Aorta (tissue), 5 donors: ENCODE results near the gene ABCG4. TPM values are rescaled to one million over a fixed set of nuclear protein-coding genes. Genes with fewer than 3 reads are reported as not detected.
A peak's percentile ranks its signal among the peaks of the same experiment; 100 is the strongest.
"Not testable (repeated sequence)": the region's sequence is repeated elsewhere in the genome, so short reads cannot be mapped to it uniquely, and the experiment has no call there.

Source experiments
- ATAC-seq: fragments of 200-7000 bp; cut with Tn5 transposase; one replicate; pipeline ENCODE4 v1.9.1; 2022; ENCODE audit warnings: moderate library complexity; ENCODE audit not compliant: low FRiP score
- DNase-seq, 2 donors: peaks; one replicate each; pipeline ENCODE4 v3.0.0-alpha.2; 2020
- H3K27ac ChIP-seq, 2 donors: one replicate each; pipeline ENCODE4 v1.5.1; 2013; ENCODE audit warnings: low read length in 2 of 2, mild to moderate bottlenecking in 2 of 2, moderate library complexity in 2 of 2, control low read depth in 1 of 2, inconsistent platforms in 1 of 2, low read depth in 1 of 2
- H3K27me3 ChIP-seq, 2 donors: one replicate each; pipeline ENCODE4 v1.6.1; 2013; ENCODE audit warnings: control low read depth in 1 of 2, low read length in 1 of 2, mild to moderate bottlenecking in 1 of 2, moderate library complexity in 1 of 2; ENCODE audit not compliant: insufficient read depth in 2 of 2, control insufficient read depth in 1 of 2
- H3K36me3 ChIP-seq, 2 donors: one replicate each; pipeline ENCODE4 v1.6.1; 2013; ENCODE audit warnings: control low read depth in 1 of 2, low read length in 1 of 2, mild to moderate bottlenecking in 1 of 2; ENCODE audit not compliant: insufficient read depth in 2 of 2, control insufficient read depth in 1 of 2
- H3K4me1 ChIP-seq, 2 donors: one replicate each; pipeline ENCODE4 v1.6.1; 2013; ENCODE audit warnings: low read length in 2 of 2, control low read depth in 1 of 2, mild to moderate bottlenecking in 1 of 2, moderate library complexity in 1 of 2; ENCODE audit not compliant: insufficient read depth in 2 of 2, control insufficient read depth in 1 of 2
- H3K4me3 ChIP-seq, 2 donors: one replicate each; pipeline ENCODE4 v1.5.1; 2013; ENCODE audit warnings: low read length in 2 of 2, control low read depth in 1 of 2, mild to moderate bottlenecking in 1 of 2
- H3K9me3 ChIP-seq: one replicate; pipeline ENCODE4 v1.6.1; 2013; ENCODE audit warnings: mild to moderate bottlenecking, low read length; ENCODE audit not compliant: control insufficient read depth
- WGBS, 2 donors: extraction: QIAGEN DNeasy Blood & Tissue Kit; methylation state at CpG; one replicate each; pipeline ENCODE4 v1.1.7; 2013; 5-methylcytosine and 5-hydroxymethylcytosine counted together
- intact Hi-C, 2 donors: fragments of 100-400 bp; cut with DNase I; formaldehyde crosslinking; loops; one replicate each; pipeline versions ENCODE4 v1.14.2 to v1.15.0; 2022
- long read RNA-seq, 2 donors: library from polyadenylated mRNA; unstranded; transcript quantifications; one replicate each; pipeline ENCODE4 v2.0.0, GENCODE V29; 2020 to 2021
- polyA plus RNA-seq, 2 donors: library from polyadenylated mRNA; stranded (reverse); fragments of 200-250 nt; gene quantifications; one replicate each; pipeline ENCODE4 v1.2.3, GENCODE V29; 2013
- total RNA-seq, 2 donors: library from RNA; stranded (reverse); fragmentation: NEBNext Ultra II Directional; extraction: Animal tissue kit (Norgen Biotek cat#: 25700); gene quantifications; one replicate each; pipeline ENCODE4 v1.2.1, GENCODE V29; 2021
- donor health status: healthy with polysubstance abuse.
- donor health status: Bipolar disorder and iron deficiency.
- donor health status: DM: no; HTN: no; CAD: no.
- donor health status: DM: no; HTN: no; CAD: no.
- donor health status: DM: yes; HTN: yes; CAD: no.

Gene ABCG4
- total RNA-seq (under 1 TPM; 0.45 to 0.75 TPM), polyA plus RNA-seq (under 1 TPM in 1 of 2 donors, not detected in 1; 0.75 TPM)
- long read RNA-seq, donor 1 = 0 reads
- long read RNA-seq, donor 2, partial matches to known transcripts = 1 of 1 reads
- long read RNA-seq, donor 2, other reads (novel, unspliced or antisense) = 0 of 1 reads

DNA sequence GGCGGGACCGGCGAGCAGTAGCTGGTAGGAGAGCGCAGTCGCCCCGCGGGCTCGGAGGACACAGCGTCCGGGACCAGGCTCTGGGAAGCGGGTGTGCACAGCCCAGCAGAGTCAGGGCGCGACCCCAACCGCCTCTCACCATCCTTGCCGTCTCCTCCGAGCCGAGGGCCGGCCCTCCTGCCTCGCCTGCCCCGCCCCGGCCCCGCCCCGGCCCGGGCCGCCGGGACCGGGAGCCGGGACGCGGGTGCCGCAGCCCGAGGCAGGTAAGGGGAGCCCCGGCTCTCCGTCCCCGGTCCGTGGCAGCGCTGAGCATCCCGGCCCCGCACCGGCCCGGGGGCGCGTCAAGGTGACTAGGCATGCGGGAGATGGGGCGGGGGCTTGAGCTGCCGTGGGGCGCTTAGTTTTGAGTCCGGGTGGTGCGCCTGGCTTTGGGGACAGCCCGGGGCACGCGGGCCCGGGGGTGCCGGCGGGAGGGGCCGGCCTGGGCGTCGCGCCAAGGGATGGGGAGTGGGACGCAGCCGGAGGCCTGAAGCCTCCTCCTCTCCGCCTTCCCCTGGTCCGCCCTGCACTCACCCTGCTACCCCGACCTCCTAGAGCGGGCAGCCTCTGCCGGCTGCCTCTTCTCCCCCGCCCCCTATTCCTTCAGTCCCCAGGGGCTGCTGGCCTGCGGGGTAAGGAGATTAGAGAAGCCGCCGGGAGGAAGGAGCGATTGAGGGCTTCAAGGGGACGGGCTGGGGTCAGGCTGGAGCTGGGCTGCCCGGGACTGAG lies at the start of gene ABCG4:
Gene ABCG4, plus strand, starts transcription at position 35 of the 768 bp plus-strand sequence. CDS start 914 bp downstream, outside the sequence.
- peak in 1 of 2 donors; percentile 82 for DNase-seq
- intact Hi-C loops = loop anchor here (5.0 to 10.0 kb wide), 3 partner anchors 46 to 186 kb away; partner anchors contain the start of gene RNF26 (in 1 of the 2)

DNA sequence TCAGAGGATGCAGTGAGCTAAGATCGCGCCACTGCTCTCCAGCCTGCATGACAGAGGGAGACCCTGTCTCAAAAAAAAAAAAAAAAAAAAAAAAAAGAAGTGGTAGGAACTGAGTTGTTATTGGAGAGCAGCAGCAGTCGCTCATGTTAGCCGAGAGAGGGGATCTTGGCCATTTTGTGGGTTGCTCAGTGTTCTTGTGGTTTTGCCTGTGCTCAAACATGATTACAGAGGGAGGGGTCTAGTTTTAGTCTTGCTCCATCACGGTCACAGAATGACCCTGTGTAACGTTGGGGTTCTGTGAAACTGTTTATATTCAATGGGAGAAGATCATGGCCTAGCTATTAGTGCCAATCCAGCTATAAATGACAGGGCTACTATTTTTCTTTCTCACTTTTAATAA lies 49.1 kb upstream of the ABCG4 start:
- no peaks in the 10 kb centered on the region for H3K9me3 ChIP-seq
- H3K36me3 ChIP-seq = peaks cover 0 to 7% of the 10 kb centered on the region in 2 donors
- intact Hi-C loops = loop anchor here in 1 of 2 donors (5.0 kb wide), 1 partner anchor 68 kb away; the partner anchor contains the start of gene NLRX1
- no peaks in the 10 kb centered on the region for H3K27me3 ChIP-seq
- ATAC-seq = no peak
- WGBS, 2 donors = 79 to 80% methylated on average over 6 of the region's 6 CpGs
- no peak for DNase-seq
- H3K27ac ChIP-seq = no peak overlapping the region
- no peak overlapping the region for H3K4me3 ChIP-seq
- no peaks in the 10 kb centered on the region for H3K4me1 ChIP-seq

More for the DNA sequence above, at the start of gene ABCG4:
- peak; percentile 31 for ATAC-seq
- no peak within 1 kb of the TSS for H3K27ac ChIP-seq
- peak within 1 kb of the TSS; percentile 44 to 57 for H3K4me3 ChIP-seq
- no peaks in the 10 kb centered on the region for H3K4me1 ChIP-seq
- no peaks in the 10 kb centered on the region for H3K27me3 ChIP-seq
- 1% methylated on average over 39 to 73 of the region's 73 CpGs for WGBS, 2 donors
- no peaks in the 10 kb centered on the region for H3K9me3 ChIP-seq
- H3K36me3 ChIP-seq = no peaks in the 10 kb centered on the region

DNA sequence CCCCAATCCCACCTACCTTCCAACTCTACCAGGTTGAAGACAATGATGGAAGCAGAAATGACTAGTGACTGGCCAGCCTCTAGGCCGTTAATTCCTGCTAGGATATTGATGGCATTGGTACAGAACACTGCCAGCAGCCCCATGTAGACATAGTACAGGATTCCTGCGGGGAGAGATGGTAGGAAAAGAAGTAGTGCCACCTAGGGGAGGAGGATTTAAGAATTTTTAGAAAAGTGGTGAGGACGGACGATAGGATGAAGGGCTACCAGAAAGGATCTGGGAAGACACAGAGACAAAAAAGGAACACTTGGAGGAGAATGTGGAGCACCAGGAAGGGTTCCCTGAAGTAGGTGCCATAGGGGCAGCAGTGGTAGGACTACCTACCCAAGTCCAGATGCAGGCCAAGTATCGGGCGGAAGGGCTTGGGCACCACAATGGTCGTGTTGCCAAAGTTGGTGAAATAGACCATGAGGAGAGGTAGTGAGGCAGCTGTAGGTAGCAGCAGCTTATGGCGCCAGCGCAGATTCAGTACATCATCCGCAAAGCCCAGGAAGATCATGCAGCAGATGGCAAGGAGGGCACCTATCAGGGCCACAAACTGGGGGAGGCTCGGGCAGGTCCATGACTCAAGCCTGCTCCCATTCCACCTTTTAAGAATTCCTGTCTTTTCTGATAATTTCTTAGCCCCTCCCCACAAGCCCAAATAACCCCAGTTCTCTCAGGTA lies 48.4 kb upstream of the ABCG4 start:
- intact Hi-C loops = no loop called here
- ATAC-seq (no peak), DNase-seq (peak in 1 of 2 donors; percentile 30)
- Histone ChIP-seq H3K27me3 (no peaks in the 10 kb centered on the region), H3K36me3 (peaks cover 0 to 7% of the 10 kb centered on the region in 2 donors), H3K9me3 (no peaks in the 10 kb centered on the region), H3K27ac (no peak overlapping the region), H3K4me1 (no peaks in the 10 kb centered on the region), H3K4me3 (peak overlapping the region in 1 of 2 donors; percentile 43)
- 43% methylated on average over 11 of the region's 11 CpGs for WGBS, 2 donors

DNA sequence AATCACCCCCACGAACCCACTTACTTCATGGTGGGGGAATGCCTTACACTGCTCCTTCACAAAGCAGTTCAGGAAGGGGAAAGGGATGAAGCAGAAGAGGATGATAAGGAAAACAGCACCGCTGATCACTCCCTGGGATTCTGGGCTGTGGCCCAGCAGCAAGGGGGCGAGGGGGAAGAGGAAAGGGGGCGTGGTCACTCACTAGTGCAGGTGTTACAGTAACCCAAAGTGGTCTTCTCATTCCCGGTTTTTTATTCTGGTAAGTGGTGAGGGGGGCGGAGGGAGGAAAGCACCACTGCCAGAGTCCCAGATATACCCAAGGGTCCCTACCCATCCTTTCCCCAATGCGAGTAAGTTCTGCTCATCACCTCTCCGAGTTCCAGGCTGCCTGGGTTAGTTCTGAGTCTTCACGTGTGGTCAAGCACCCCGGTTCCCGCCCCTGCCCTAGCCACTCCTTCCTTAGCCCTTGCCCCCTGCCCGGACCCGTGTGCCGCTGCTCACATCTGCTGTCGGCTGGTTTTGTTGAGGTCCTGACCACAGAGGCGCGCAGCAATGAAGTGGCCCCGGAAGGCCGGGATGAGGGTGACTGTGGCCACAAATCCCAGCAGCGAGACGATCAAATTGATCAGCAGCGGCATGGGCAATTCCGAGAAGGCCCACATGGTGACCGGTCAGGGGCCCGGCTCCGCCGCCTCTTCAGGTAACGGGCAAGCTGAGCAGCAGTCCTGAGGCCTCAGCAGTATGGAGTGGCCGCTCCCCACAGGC lies 47.7 kb upstream of the ABCG4 start:
- no peaks in the 10 kb centered on the region for H3K27me3 ChIP-seq
- ATAC-seq = peak; percentile 61
- DNase-seq = peak; percentile 41 to 60
- H3K27ac ChIP-seq = peak overlapping the region in 1 of 2 donors; percentile 58
- 1 to 2% methylated on average over 29 of the region's 29 CpGs for WGBS, 2 donors
- intact Hi-C loops = no loop called here
- no peaks in the 10 kb centered on the region for H3K9me3 ChIP-seq
- no peaks in the 10 kb centered on the region for H3K4me1 ChIP-seq
- H3K36me3 ChIP-seq = peaks cover 0 to 7% of the 10 kb centered on the region in 2 donors
- peak overlapping the region; percentile 43 to 46 for H3K4me3 ChIP-seq

DNA sequence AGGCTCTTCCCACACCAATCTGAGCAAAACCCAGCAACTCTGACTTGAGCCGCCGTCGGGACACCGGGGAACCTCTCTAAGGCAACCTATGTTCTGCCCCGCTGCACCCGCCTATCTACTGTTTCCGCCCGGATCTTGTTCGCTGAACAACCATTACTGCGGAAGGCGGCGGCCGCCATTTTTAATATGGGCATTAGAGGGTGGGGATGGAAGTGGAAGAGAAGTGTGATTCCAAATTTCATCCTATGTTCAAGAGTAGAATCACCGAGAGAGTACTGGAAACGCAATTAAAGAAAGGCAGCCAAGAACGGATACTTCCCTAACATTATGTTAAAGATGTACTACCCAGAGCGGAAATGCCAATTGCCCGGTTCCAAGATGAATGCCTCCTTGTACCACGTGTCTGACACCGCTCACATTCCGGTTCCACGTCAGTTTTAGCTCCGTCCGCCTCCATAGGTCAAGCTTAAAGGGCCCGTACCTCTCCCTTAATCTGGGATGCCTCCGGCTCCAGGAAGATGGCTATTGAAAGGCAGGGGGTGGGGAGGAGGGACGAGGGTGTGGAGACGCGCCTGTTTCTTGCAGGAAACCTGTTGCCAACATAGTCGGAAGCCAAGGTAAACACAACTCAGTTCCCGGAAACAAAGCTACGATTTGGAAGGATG lies 47.0 kb upstream of the ABCG4 start, which contains the start of gene DPAGT1:
Gene DPAGT1, minus strand, starts transcription at position 95 of the 665 bp plus-strand sequence. CDS start 198 bp downstream, outside the sequence.
- Histone ChIP-seq H3K36me3 (peaks cover 0 to 7% of the 10 kb centered on the region in 2 donors), H3K4me1 (no peaks in the 10 kb centered on the region), H3K27me3 (no peaks in the 10 kb centered on the region), H3K27ac (peak within 1 kb of the TSS; percentile 29 to 95), H3K9me3 (no peaks in the 10 kb centered on the region), H3K4me3 (peak within 1 kb of the TSS; percentile 43 to 70)
- ATAC-seq (peak; percentile 97), DNase-seq (peak; percentile 93 to 94)
- intact Hi-C loops = loop anchor here in 1 of 2 donors (1.0 kb wide), 1 partner anchor 215 kb away; the partner anchor contains the start of gene MCAM
- 0% methylated on average over 32 of the region's 32 CpGs for WGBS, 2 donors

DNA sequence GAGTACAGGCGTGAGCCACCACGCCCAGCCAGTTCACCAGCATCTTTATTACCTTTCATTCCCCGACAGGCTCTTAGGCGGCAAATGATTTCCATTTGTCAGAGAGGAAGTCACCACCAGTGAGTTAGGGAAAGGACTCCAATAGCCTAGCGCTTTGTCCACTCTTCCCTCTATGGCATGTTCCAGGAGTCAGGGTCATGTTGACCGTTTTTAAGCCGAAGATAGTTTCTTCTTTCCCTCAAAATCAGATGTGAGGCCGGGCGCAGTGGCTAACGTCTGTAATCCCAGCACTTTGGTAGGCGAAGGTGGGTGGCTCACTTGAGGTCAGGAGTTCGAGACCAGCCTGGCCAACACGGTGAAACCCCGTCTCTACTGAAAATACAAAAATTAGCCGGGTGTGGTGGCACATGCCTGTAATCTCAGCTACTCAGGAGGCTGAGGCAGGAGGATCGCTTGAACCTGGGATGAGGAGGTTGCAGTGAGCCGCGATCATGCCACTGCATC lies 45.6 kb upstream of the ABCG4 start:
- 87 to 88% methylated on average over 18 of the region's 18 CpGs for WGBS, 2 donors
- H3K4me1 ChIP-seq, H3K36me3 ChIP-seq, H3K9me3 ChIP-seq, H3K4me3 ChIP-seq, intact Hi-C loops, ATAC-seq, H3K27me3 ChIP-seq: not testable (repeated sequence)
- peak overlapping the region in 1 of 2 donors; percentile 73 for H3K27ac ChIP-seq
- DNase-seq = peak in 1 of 2 donors; percentile 27

DNA sequence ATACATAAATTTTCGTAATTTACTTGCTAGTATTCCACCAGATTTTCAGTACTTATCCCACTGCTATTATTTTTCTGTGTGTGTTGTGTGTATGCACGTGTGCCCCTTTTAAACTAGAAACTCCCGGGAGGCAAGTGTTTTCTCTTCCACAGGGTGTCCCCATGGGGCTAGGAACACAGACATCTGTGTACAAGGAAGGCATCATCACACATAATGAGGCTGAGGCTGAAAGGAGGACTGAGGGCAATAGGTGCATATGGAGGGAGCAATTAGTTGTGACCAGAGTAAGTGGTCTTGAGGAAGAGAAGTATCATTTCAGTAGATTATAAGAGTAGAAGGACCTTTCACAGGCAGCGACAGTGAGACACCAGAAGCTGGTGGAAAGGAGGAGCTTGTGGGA lies 45.1 kb upstream of the ABCG4 start:
- H3K27me3 ChIP-seq = no peaks in the 10 kb centered on the region
- 61 to 65% methylated on average over 4 of the region's 4 CpGs for WGBS, 2 donors
- intact Hi-C loops = no loop called here
- H3K27ac ChIP-seq = no peak overlapping the region
- H3K36me3 ChIP-seq = no peaks in the 10 kb centered on the region
- H3K4me1 ChIP-seq = peaks cover 0 to under 1% of the 10 kb centered on the region in 2 donors
- ATAC-seq = no peak
- no peak overlapping the region for H3K4me3 ChIP-seq
- H3K9me3 ChIP-seq = no peaks in the 10 kb centered on the region
- no peak for DNase-seq
